ENCODE measurements around the gene STRN3.

STRN3 gene

GRCh38 chr14:30876692-30877091 is 149.5 kb downstream of the STRN3 start:
- in situ Hi-C loops (cut with HindIII; ENCODE audit: low sequenced_read_pairs), result no loop called here

DNA sequence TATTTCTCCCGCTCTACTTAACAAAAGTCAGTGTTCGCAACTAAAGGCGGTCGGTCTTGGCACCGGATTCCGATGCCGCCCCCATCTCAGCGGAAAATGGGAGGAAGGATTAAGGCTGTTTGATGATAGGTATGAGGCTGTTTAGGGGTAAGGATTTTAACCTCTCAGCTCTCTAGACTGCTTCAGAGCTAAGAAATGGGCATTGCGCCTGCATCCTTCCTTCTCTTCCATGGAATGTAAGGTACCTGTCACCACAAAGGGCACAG is 150.5 kb downstream of the STRN3 start:
- in situ Hi-C loops (cut with HindIII; ENCODE audit: low sequenced_read_pairs), result no loop called here

GRCh38 chr14:30874999-30875787 is 151.0 kb downstream of the STRN3 start:
- in situ Hi-C loops (cut with HindIII; ENCODE audit: low sequenced_read_pairs), result no loop called here

GRCh38 chr14:30874120-30874998 is 151.8 kb downstream of the STRN3 start, which contains the start of gene COCH:
TSS of gene COCH (plus strand) at chr14:30874559. CDS start at chr14:30874939, 380 bp downstream.
- in situ Hi-C loops (cut with HindIII; ENCODE audit: low sequenced_read_pairs), result no loop called here

DNA sequence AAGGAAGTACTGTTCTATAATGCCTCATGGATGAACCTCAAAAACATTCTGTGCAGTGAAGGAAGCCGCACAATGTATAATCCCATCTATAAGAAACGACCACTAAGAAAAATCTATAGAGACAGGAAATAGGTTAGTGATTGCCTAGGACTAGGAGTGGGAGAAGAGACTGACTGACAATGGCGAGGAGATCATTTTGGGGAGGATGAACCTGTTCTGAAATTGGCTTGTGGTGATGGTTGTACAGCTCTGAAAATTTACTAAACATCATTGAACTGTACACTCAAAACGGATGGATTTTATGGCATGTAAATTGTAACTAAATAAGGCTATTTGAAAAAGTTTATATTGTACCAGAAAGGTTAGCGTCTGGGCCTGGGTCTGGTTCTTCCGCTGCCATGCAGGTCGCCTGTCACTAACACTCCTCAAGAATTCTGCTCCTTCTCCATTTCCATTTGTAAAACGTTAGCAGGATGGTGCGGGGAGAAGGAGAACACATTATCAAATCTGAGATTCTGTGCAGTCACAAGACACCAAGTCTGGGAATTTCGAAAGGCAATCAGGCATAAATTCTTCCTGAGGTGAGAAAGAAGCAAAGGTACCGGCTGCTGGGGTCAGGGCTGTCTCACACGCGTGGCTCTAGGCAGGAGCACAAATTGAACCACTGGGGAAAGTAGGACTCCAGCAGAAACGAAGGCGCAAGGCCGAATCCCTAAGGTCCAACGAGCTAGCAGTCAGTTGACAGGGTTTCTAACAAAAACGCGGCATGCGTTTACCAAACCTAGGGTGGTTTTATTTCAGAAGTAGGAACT is 152.7 kb downstream of the STRN3 start:
- in situ Hi-C loops (cut with HindIII; ENCODE audit: low sequenced_read_pairs), result no loop called here

GRCh38 chr14:30872602-30873001 is 153.6 kb downstream of the STRN3 start:
- in situ Hi-C loops (cut with HindIII; ENCODE audit: low sequenced_read_pairs), result no loop called here

- in situ Hi-C loops (cut with HindIII; ENCODE audit: low sequenced_read_pairs), result no loop called here
Observed at GRCh38 chr14:30869551-30870155, 156.5 kb downstream of the STRN3 start.

GRCh38 chr14:30868736-30869135 is 157.4 kb downstream of the STRN3 start:
- in situ Hi-C loops (cut with HindIII; ENCODE audit: low sequenced_read_pairs), result no loop called here

- in situ Hi-C loops (cut with HindIII; ENCODE audit: low sequenced_read_pairs), result no loop called here
Observed at GRCh38 chr14:30864934-30865333, 161.2 kb downstream of the STRN3 start.

DNA sequence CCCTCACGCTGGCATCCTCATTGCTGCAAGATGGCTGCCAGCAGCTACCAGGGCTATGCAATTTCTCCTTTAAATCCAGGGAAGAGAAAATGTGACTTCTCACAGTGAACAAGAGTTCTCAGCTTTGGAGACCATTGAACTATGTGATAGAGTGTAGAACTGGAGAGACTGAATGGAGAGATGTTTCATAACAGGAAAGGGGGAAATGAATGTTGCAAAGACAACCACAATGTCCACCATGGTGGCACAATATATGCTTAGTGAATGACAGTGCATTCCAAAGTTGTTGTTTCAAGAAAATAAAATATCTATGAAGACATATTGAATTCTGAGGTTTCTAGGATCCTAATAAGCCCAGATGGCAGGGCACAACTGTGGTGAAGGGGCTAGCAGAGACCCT is 165.0 kb downstream of the STRN3 start:
- in situ Hi-C loops (cut with HindIII; ENCODE audit: low sequenced_read_pairs), result no loop called here

DNA sequence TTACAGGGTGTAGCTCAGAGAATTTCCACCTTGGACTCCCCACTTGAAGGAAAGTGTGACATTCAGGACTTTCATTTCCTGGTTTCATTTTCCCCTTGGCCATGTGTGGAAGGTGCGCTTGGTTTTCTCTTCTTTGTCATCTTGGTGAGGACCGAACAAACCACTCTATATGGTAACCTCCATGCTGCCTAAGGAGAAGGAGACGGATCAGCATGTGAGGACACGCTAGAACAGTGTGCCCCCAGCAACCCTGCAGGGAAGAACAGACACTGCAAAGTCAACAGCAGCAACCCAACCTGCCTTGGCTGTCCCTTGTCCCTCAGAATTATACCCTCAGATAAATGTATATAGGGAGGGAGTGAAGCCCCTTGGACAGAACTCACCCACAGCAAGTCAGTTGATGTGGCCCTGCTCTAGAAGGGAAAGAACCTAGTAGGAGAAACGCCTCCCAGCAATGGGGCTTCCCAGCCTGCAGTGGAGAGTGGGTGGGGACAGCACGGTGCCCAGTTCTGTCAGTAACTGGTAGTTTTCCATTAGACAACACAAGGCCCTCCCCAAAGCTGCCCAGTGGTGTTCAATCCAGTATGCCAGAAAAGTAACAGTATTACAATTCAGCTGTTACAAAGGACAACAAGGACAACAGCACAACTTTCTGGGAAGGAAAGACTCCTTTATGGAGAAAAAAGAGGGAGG is 170.7 kb downstream of the STRN3 start:
- in situ Hi-C loops (cut with HindIII; ENCODE audit: low sequenced_read_pairs), result no loop called here

DNA sequence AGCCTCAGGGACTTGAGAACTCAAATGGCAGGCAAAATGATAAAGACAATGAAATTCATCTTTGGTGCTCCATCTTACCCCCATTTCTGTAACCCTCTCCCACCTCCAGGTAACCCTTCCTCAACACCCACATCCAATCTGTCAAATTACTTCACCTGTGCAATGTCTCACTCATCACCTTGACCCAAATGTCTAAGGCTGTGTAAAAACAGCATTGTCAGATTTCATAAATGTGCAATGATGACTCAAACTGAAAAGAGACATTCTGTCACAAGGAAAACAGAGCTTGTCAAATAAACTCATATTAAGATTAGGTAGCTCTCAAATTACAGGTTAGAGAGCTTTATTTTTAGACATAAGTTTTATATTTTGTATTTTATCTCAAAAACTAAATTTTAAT is 171.7 kb downstream of the STRN3 start:
- in situ Hi-C loops (cut with HindIII; ENCODE audit: low sequenced_read_pairs), result no loop called here

DNA sequence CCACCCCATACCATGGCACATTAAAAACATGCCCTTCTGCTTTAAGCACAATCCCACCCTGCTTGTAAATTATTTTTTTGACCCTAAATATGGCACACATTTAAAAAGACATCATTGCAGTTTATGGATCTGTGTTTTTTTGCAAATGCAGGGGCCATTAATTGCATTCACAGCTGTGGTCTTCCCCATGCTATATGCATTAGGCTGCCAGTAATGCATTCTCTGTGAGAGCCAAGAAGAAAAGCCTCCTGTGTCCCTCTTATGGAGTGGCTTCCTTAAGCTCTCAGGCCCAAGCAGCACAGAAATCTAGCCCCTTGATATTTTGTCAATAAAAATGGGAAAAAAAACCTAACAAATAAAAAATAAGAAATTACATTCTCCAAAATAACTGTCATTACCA is 172.2 kb downstream of the STRN3 start:
- in situ Hi-C loops (cut with HindIII; ENCODE audit: low sequenced_read_pairs), result no loop called here

GRCh38 chr14:30849983-30850382 is 176.2 kb downstream of the STRN3 start:
- in situ Hi-C loops (cut with HindIII; ENCODE audit: low sequenced_read_pairs), result no loop called here

DNA sequence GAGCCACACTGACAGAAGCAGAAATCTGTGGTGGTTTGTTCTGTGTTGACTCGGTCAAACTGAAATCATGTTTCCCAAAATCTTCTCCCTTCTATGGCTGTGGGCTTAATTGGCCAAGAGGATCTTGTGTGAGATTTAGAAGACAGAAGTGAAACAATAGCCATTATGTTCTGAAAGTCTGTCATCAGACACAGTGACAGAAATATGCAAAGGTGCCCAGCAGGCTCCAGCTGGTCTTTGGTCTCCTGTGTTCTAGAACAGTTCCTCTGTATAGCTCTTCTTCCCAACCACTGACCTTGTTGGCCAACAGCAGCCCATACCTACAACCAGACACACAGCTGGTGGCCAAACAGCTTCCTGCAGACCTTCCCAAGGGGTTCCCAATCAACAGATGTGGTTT is 176.8 kb downstream of the STRN3 start:
- in situ Hi-C loops (cut with HindIII; ENCODE audit: low sequenced_read_pairs), result no loop called here

- in situ Hi-C loops (cut with HindIII; ENCODE audit: low sequenced_read_pairs), result no loop called here
Observed at GRCh38 chr14:30848449-30849240, 177.5 kb downstream of the STRN3 start.

Measured in DLD1 (cell line).